K562 (cell line): ENCODE measurements around the gene TRIM38. TPM values are rescaled to one million over a fixed set of nuclear protein-coding genes. Genes with fewer than 3 reads are reported as not detected.

Source experiments
- ATF3 ChIP-seq, 2 experiments: fragments of 450-650 bp in 1 of 2; sonication (generic) in 1 of 2; formaldehyde crosslinking in 1 of 2; IDR thresholded peaks in 1 of 2; conservative IDR thresholded peaks in 1 of 2; 2 replicates each; pipeline versions ENCODE4 v1.6.1 to v1.8.1; 2016 to 2023; ENCODE audit warnings: mild to moderate bottlenecking in 2 of 2, moderate library complexity in 2 of 2, inconsistent platforms in 1 of 2, missing genetic modification reagents in 1 of 2
- BHLHE40 ChIP-seq: IDR thresholded peaks from 2 replicates; pipeline ENCODE4 v1.6.1; 2011; ENCODE audit warnings: low read length, improper control_type of control experiment
- CBX5 ChIP-seq: IDR thresholded peaks from 2 replicates; pipeline ENCODE4 v1.6.1; 2014; ENCODE audit warnings: low read depth, borderline replicate concordance
- CCNT2 ChIP-seq: IDR thresholded peaks from 2 replicates; pipeline ENCODE4 v1.6.1; 2011; ENCODE audit warnings: borderline replicate concordance, low read depth, mild to moderate bottlenecking, moderate library complexity, mixed read lengths, low read length; ENCODE audit not compliant: insufficient read length; ENCODE audit errors: extremely low read depth
- E2F8 ChIP-seq: fragments of 450-650 bp; IDR thresholded peaks from 2 replicates; pipeline ENCODE4 v1.7.1; 2018; ENCODE audit warnings: mild to moderate bottlenecking, low read depth; ENCODE audit not compliant: partially characterized antibody
- ESRRA ChIP-seq: fragments of 450-650 bp; IDR thresholded peaks from 2 replicates; pipeline ENCODE4 v1.6.1; 2014; ENCODE audit warnings: low read depth, mild to moderate bottlenecking, moderate library complexity, borderline replicate concordance
- FOXP1 ChIP-seq: sonication (generic); formaldehyde crosslinking; IDR thresholded peaks from 2 replicates; pipeline ENCODE4 v1.8.0; 2022; ENCODE audit warnings: mild to moderate bottlenecking, missing genetic modification reagents
- NFIX ChIP-seq: fragments of 250-450 bp; sonication (Bioruptor Pico); IDR thresholded peaks from 2 replicates; pipeline ENCODE4 v1.4.0; 2020; ENCODE audit warnings: low read depth, mild to moderate bottlenecking, moderate library complexity
- PKNOX1 ChIP-seq: fragments of 450-650 bp; IDR thresholded peaks from 2 replicates; pipeline ENCODE4 v1.6.1; 2016
- RBM34 ChIP-seq: fragments of 200-400 bp; formaldehyde crosslinking; IDR thresholded peaks from 2 replicates; pipeline ENCODE4 v1.6.1; 2018; ENCODE audit warnings: low read length, borderline replicate concordance; ENCODE audit not compliant: insufficient read depth
- SIRT6 ChIP-seq: IDR thresholded peaks from one replicate; pipeline ENCODE4 v1.6.1; 2012; ENCODE audit warnings: low read depth, mild to moderate bottlenecking, control low read depth, inconsistent platforms, low read length, moderate library complexity
- TRIM24 ChIP-seq, 2 experiments: fragments of 450-650 bp; IDR thresholded peaks; 2 replicates each; pipeline ENCODE4 v1.6.1; 2016
- ZNF41 ChIP-seq: fragments of 250-450 bp; sonication (Bioruptor Pico); conservative IDR thresholded peaks from 2 replicates; pipeline ENCODE4 v1.4.0; 2020; ENCODE audit warnings: mild to moderate bottlenecking
- ZNF518B ChIP-seq: fragments of 250-450 bp; sonication (Bioruptor Pico); IDR thresholded peaks from 2 replicates; pipeline ENCODE4 v1.5.0; 2021; ENCODE audit warnings: mild to moderate bottlenecking, moderate library complexity
- polyA plus RNA-seq, 8 experiments: library from polyadenylated mRNA; depleted of rRNA in 4 of 8; stranded (reverse) in 5 of 8; unstranded in 3 of 8; fragments of >200 nt; fragmentation: Nextera tagmentation in 2 of 8; fragmentation: Illumina TruSeq in 1 of 8; extraction: Ambion mirVana in 2 of 8; extraction: Trizol in 1 of 8; gene quantifications; 2 replicates each; pipeline versions ENCODE4 v1.2.1 to v1.2.3, GENCODE V29; 2011 to 2014; ENCODE audit warnings: inconsistent platforms in 1 of 8, missing spikeins in 1 of 8
- total RNA-seq, 7 experiments: library from RNA; depleted of rRNA in 6 of 7; stranded (reverse); fragments of >200 nt in 6 of 7; fragmentation: Illumina TruSeq in 2 of 7; extraction: Trizol in 2 of 7; gene quantifications; 2 replicates each; pipeline versions ENCODE4 v1.2.1 to v1.2.3, GENCODE V29; 2011 to 2021; ENCODE audit warnings: low replicate concordance in 1 of 7

The TRIM38 gene
- total and polyA plus RNA-seq, 9 of the 15 experiments (the other 6 are each of a cell fraction or from before 2014, with no cell fraction given): 1.7 to 6.7 (median 6.3) TPM

GRCh38 chr6:26026833-26027490, 64.4 kb downstream of the TRIM38 start (continued):
- TF ChIP-seq CCNT2: peak; percentile 70
- TF ChIP-seq ATF3 (IDR thresholded peaks at IDR 0.05): 0 out of 2 replicates have a peak, but pooled peaks have one; percentile 8
- peak; percentile 90; the same call in 1 of the 2 replicates for TF ChIP-seq ATF3 (CRISPR knock-in tag; conservative IDR thresholded peaks at IDR 0.05)
- TF ChIP-seq FOXP1 (CRISPR knock-in tag): peak; percentile 83
- peak; percentile 46 to 75; a peak in 3 of 4 replicates for TF ChIP-seq TRIM24 (IDR thresholded peaks at IDR 0.05)
- TF ChIP-seq BHLHE40: peak; percentile 90
- TF ChIP-seq PKNOX1: peak; percentile 77
- TF ChIP-seq ZNF518B: no peak
- 0 out of 2 replicates have a peak, but pooled peaks have one; percentile 40 for TF ChIP-seq ZNF41
- peak; percentile 76 for TF ChIP-seq E2F8
- TF ChIP-seq CBX5: no peak
- no peak for TF ChIP-seq RBM34
- TF ChIP-seq NFIX (CRISPR knock-in tag): no peak
- no peak for TF ChIP-seq SIRT6
- peak; percentile 84 for TF ChIP-seq ESRRA
